SK-MEL-5 (cell line): ENCODE measurements around the gene GBE1. TPM values are rescaled to one million over a fixed set of nuclear protein-coding genes. Genes with fewer than 3 reads are reported as not detected.
A peak's percentile ranks its signal among the peaks of the same experiment; 100 is the strongest.

ENCODE experiments used
- DNase-seq: peaks from one replicate; pipeline ENCODE4 v3.0.0-alpha.2; 2016; ENCODE audit warnings: low read depth, low spot score
- in situ Hi-C: cut with HindIII; loops from 2 replicates; pipeline ENCODE4 v1.10.0; 2016; ENCODE audit warnings: low sequenced_read_pairs, high pct_unique_total_duplicates, low pct_unique_long_range_greater_than_20kb
- total RNA-seq: library from RNA; depleted of rRNA; stranded (reverse); fragments of >200 nt; shearing (Covaris generic); gene quantifications from 2 replicates; pipeline ENCODE4 v1.2.3, GENCODE V29; 2014

GBE1 gene
- total RNA-seq, 1 experiment from 2014 or later: 52.6 TPM

DNA sequence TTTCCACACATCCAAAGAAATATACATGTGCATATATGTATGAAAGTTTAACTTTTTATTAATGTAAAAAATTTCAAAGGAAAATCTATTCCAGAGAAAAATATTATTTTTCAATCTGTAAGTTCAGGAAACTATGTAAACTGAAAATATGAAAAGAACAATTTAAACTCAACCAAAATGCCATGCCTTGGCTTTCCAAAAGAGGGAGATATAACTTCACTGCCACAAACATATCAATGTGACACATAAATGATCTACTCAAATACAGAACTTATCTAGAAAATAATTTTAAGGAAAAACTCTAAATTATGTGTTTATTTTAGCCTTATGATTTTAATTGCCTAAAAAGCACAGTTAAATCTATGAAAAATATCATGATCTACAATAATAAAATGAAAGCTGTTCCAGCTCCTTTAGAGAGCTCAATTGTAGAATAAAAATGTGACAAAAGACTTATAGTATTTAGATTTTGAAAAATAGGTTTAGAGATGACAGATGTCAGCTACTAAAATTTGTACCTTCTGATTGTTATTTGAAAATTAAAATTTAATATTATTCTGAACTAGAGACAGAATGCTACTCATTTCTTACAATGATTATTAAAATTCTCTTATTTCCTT lies 94.8 kb downstream of the GBE1 start:
- peak; percentile 33 for DNase-seq
- in situ Hi-C loops: no loop called here

DNA sequence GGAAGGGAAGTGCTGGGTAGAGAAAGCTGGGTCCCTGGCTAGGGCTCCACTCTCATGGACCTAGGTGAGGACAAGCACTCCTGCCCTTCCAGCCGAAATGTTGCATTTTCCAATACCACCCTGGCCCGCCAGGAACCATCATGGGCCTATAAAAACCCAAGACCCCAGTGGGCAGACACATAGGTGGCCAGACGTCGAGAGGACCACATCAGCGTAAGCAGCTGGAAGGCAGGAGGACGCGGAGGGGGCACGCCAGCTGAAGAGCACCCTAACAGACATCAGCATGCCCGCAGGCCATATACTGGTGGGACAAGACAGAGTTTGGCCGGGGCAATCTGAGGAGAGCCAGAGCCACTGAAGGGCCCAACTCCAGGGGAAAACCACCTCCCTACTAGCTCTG lies 98.3 kb downstream of the GBE1 start:
- no peak for DNase-seq
- in situ Hi-C loops: no loop called here

DNA sequence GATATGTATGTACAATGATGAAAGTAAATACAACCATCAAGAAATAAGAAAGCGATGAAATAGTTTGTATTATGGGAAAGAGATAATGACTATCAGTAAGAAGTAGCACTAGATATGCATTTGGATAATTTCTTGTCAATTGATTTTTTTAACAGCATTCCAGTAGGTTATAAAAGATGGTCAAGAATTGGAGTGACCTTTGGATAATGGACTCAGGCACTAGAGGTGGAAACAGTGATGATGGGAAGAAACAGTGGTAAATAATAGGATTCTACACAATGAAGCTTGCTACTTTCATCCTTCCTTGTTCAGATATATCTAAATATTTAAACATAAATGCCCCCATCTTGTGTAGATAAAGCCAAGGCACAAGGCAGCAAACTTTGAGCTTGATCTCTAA lies 101.4 kb downstream of the GBE1 start:
- no peak for DNase-seq
- in situ Hi-C loops: no loop called here

DNA sequence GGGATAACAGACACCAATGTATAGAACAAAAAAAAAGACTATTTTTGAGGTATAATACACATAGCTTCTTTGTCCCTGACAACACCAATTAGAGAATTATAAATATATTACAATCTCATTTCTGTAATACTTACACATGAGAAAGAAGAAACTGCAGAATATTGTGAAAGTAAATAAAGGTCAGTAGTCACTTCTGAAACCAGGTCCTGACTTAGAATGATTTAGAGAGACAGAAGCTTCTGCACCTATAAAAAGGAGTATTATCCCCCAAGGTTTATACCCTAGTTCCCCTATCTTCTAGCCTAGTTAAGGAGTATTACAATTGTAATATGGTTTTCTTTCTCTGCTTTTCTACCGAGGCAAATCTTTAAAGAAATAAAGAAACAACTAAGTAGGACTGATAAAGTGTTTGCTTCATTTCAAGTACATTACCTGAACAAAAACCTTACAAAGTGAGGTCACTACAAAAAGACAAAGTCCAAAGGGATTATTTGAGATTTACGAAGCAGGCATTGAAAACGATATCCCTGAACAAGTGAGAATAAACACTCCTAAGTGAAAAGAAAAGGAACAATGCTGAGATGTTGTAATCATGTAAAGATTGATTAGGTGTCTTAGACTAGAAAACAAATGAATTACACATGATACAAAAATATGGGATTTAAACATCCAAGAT lies 103.0 kb downstream of the GBE1 start:
- DNase-seq: no peak
- in situ Hi-C loops: no loop called here

DNA sequence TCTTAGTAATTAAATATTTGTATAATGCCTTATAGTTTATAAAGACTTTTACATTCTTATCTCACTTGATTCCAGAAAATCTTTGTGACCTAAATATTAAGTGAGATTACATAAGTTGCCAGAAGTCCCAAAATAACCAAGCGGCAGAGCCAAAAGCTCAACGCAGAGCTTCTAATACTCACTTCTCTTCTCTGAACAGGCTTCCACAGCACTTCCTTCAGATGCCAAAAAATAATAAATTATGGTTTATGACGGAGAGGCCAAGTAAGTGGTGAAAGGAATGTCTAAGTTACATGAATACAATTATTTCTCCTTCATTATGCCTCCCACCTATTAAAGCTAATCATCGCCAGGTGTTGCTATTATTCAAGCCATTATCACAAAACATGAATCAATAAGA lies 110.3 kb downstream of the GBE1 start:
- in situ Hi-C loops: no loop called here
- DNase-seq: no peak

DNA sequence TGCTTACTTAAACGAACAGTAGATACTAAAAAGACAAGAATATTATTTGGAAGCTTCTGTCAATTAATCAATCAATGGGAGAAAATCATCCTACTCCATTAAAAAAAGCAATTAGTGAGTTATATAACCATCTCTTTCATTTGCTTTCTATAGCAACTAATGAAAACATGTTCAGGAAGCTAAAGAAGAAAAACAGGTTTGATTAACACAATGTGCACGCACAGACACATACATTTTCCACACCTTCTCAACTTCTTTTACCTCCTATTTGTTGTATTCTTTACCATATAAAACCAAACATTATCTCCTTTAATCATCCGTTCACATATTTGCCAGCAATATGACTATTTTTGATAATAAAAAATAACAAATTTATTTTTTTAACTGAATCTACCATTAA lies 111.3 kb downstream of the GBE1 start:
- in situ Hi-C loops: no loop called here
- no peak for DNase-seq

DNA sequence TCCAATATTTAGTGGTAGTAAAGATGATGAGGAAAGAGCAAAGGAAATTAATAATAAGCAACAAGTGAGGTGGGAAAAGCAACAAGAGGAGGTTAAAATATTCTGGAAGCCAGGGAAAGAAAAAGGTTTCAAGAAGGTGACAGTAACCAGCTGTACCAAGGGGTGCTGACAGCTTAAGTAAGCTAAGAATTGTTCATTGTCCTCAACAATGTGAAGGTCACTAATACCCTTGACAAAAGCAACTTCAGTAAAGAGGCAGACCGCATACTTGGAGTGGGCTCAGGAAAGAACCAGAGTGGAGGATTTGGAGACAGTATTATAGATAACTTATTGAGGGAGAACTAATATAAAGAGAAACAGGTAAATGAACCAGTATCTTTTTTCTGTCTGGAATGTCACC lies 116.2 kb downstream of the GBE1 start:
- in situ Hi-C loops: no loop called here
- no peak for DNase-seq

DNA sequence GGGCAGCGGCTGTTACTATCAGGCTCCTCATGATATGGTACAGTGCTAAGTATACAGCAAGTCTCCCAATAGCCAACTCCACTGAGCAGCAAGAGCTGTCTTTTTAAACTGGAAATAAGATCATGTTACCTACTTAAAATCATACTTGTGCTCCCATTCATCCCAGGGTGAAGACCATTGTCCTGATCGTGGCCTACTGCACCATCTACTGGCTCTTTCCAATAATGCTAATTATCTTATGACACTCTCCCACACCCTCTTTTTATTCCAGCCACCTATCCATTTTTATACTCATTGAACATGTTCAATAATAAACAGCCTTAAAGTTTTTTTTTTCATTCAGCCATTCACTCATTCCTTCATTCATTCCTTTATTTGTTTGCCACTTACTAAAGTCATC lies 117.7 kb downstream of the GBE1 start:
- DNase-seq: peak; percentile 46
- in situ Hi-C loops: no loop called here

DNA sequence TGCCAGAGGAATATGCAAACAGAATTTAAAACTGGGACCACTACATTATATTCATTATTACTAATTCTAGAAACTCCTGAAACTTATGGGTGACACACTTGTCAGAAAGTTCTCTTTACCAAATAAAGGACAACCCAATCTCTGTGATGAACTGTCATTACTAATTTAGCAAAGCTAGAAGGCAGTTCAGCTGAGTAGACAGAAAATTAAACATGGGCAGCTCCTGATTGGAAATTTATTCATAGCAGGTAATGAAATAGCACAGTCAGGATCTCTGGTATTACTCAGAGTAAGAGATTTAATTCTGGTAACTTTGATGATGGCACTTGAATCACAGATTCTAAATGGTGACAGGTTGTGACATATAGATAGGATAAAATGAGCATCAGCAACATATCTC lies 123.0 kb downstream of the GBE1 start:
- DNase-seq: no peak
- in situ Hi-C loops: no loop called here

DNA sequence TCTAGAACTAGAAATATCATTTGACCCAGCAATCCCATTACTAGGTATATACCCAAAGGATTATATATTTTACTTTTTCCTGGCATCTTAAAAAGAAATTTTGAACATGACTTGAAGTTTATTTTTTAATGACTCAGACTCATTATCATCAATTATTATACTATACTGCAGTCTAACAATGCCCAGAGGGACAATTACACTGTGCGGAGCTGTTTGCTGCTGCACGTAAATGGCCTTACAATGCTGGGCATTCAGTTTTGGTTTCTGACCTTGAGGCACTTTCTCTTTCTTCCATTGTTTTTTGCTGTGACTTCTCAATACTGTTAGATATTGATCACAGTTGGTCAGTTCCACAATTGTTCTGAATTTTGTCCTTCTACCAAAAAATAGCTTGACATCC lies 128.8 kb downstream of the GBE1 start:
- in situ Hi-C loops: no loop called here
- no peak for DNase-seq

DNA sequence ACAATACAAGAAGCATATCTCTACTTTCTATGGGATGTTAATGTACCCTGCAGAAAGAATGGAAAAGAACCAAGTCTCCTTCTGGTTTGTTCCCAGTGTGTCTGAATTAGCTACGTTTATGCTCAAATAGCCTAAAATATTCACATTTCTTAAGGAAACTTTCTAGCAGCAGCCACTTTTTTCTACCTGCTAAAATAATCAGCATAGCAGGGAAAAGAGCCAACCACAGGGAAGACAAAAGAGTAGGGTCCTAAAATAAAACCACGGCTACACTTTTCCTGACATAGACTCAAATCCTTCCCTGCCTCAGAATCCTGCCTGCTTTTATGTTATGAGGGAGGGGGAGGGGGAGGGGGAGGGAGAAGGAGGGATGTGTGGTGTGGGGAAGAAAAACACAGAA lies 136.7 kb downstream of the GBE1 start:
- in situ Hi-C loops: no loop called here
- no peak for DNase-seq

DNA sequence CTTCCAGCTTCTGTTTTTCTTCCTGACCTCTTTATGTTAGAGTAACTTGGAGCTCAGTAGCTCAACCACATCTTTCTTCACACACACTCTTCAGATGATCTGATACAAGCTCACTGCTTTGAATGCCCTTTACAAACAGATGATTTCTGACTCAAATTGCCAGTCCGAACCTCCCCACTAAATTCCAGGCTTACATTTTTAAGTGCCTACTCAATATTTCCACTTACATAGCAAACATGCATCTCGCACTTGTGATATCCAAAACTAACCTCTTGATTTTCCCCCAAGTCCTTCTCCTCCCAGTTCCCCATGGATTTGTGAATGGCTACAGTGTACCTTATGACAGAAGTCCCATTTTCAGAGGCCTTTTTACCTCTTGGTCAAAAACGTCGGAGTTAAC lies 139.1 kb downstream of the GBE1 start:
- in situ Hi-C loops: no loop called here
- DNase-seq: no peak

DNA sequence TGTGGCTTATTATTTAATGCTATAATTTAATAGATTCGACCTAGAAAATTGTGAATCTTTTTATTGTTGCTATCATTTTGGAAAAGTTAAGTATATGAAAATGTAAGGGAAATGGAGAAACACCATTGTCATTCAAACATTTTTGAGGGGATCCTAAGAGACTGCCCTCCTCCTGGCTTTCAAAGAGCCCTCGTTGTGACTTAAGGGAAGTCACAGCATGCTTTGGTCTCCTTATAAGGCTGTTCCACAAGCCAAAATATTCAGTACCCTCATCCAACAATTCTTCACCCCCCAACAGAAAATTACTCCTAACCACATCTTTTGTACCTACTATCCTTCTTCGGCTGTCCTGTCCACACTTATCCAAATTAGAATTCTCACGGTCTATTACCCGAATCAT lies 140.2 kb downstream of the GBE1 start:
- DNase-seq: no peak
- in situ Hi-C loops: no loop called here

DNA sequence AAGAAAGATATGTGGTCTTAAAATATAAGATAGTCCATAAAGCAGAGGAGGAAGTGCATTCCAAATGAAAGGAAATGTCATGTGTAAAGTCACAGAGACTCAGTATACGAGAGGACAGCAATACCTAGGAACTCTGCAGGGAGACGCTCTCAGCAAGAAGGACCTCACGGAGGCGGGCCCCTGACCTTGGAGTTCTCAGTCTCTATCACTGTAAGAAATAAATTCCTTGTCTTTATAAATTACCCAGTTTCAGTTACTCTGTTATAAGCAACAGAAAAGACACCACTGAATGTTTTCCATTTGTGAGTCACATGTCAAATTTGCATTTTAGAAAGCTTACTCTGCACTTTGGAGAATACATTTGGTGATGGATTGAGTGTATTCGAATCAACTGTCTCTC lies 140.6 kb downstream of the GBE1 start:
- in situ Hi-C loops: no loop called here
- no peak for DNase-seq

DNA sequence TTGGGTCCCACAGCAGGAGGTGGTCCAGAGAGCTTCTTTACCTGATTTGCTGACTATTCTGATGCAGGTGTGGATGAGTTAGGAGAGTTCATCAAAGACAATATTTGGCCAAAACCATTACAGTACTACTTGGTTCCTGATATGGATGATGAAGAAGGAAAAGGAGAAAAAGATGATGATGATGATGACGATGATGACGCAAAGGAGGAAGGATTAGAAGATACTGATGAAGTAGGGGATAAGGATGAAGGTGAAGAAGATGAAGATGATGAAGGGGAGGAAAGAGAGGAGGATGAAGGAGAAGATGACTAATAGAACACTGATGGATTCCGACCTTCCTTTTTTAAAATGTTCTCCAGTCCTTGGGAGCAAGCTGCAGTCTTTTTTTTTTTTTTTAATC lies 148.7 kb downstream of the GBE1 start:
- in situ Hi-C loops: no loop called here
- no peak for DNase-seq

DNA sequence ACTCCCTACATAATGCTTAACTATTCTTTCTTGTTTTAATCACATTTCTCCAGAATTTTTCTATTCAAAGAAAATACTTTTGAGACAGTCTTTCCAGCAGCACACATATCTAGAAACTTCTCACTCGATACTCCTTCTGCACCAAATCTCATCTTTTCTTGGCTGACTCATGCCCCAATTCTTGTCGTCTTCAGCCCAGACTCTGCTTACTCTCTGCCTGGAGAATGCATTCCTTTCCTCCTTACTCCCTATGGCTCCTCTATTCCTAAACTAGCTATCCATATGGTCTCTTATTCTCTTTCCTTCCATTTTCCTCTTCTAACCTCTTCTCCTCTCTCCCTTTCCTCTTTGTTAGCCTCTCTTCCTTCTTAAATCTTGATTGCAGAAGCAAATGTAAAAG lies 158.7 kb downstream of the GBE1 start:
- in situ Hi-C loops: no loop called here
- no peak for DNase-seq

DNA sequence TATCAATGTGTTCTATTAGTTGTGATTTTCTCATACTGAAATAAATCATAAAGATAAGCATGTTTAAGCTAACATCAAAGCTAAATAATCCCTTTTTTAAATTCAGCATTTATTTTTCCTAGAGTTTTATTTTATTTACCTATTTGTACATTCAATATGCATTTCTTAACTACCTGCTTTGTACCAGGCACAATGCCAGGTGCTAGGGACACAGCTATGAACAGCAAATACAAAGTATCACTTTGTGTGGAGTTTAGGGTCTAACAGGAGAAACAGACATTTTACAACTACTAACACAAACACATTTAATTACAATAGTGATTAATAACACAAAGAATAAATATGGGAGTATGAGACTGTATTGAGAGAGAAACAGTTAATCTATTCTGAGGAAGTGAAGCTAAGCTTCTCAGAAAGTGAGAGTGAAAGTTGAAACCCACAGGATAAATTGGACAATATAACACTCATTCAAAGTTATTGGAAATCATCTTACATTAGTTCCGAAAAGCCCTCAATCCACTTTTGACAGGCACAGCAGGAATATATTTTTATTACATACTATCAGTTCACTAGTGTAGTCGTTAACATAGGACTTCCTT lies 159.6 kb downstream of the GBE1 start:
- DNase-seq: no peak
- in situ Hi-C loops: no loop called here

DNA sequence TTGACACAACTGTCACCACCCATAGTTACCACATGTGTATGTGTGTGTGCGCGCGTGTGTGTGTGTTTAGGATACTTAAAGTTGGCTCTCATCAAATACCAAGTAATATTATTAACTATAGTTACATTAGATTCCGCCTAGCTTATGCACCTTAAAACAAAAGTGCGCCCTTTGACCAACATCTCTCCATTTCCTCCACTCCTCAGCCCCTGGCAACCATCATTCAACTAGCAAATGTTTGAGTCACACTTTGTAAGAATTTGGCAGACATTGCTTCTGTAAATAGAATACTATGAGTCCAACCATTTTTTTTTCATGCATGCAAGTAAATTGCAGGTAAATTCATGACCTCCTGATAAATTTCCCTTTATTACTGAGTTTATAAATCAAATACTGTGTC lies 169.3 kb downstream of the GBE1 start:
- no peak for DNase-seq
- in situ Hi-C loops: no loop called here

DNA sequence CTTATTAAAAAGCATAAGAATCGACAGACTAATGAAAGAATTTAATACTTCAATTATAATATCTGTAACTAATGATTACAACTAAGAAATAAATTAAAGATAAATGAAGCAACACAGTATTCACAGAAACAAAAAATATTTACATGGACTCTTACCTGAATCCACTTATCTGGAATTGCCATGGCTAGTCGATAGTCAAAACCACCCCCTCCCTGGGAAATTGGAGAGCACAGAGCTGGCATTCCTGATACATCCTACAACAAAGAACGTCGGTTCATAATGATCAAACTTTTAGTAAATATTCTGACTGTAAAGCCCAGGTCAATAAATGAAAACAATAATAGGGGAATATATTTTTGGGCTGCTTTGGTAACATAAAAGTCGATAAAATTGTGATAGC lies 175.5 kb downstream of the GBE1 start:
- DNase-seq: no peak

More for the DNA sequence above, 175.5 kb downstream of the GBE1 start:
- in situ Hi-C loops: no loop called here
